T follicular helper cell (primary cell): Measurements from ENCODE around the gene ZCCHC9.
"Not testable (repeated sequence)": the region's sequence is repeated elsewhere in the genome, so short reads cannot be mapped to it uniquely, and the experiment has no call there.

Experiments used
- DNase-seq: peaks from one replicate; pipeline ENCODE4 v3.0.0-alpha.2; 2020; ENCODE audit warnings: low read depth

The ZCCHC9 gene

DNA sequence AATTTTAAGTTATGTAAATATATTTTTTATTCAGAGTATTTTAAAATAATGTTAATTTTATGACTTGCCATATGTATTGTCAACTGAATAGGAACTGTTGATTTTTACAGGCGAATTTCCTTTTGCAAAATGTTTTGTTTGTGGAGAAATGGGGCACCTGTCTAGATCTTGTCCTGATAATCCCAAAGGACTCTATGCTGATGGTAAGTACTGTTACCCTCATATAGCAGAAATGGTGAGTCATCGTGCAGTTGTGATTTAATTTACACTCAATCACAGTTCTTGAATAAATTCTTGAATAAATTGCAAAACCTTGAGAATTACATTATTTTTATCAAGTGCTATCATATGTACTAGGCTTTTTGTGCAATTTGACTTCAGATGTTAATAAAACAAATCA, 7.4 kb downstream of the ZCCHC9 start:
- DNase-seq, result no peak

DNA sequence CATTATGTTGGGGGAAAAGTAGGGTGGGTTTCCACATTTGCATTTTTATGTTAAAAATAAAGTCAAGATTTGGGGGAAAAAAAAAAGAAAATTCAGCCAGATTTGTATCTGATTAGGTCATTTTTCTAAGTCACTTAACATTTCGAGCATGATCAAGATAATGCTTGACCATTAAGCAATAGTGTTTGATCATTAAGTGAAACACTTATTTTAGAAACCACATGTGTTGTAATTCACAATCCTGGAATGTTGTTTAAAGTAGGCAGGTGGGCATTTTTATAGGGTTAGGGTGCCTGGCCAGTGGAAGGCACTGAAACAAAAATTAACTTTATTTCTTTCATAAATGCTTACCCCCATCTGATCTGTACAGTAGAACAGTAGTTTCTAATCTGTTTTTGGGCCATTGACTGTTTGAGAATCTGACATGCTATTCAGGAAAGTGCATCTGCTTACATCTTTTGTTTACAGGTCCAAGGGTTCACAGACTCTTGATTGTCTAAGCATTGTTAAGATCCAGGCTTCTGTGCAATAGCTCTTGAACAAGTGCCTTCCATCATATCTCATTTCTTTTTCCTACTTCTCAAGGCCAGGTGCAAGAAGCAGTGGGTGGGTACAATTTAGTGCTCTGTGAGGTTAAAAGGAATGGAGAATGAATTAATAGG, 9.1 kb downstream of the ZCCHC9 start:
- DNase-seq, result no peak

DNA sequence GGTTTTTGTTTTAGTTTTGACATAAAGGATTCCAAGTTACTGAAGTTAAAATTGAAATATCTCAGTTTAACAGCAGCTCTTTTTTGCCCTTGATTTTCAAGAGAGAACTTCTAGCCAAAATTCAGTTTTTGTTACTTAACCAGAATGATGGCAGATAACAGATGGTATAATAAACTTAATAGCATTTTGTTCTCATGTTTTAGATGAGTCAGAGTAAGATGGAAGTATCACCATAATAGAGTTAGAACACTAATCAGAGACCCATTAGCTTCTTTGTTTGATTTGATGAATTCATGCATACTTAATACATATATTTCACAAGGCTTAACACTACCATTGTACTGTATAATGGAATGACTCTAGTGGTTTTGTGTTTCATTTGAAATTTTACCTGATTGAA, 11.9 kb downstream of the ZCCHC9 start:
- no peak for DNase-seq

DNA sequence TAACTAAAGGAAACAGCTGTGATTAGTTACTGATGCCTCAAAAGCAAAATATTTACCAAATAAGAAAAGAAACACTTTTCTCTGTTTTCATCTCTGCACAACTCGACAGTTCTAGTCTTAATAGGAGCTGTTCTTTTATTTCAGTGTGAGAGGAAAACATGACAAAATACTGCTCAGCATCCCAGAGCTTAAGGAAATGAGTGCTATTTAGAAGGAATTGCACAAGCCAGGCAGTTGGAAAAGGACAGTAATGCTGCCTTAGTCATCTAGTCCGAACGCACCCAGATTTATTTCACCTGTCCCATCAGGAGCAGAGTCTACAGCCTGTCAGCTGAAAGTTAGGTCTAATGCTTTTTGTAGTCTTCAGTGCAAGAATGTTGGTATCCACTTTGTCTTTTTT, 12.3 kb downstream of the ZCCHC9 start:
- no peak for DNase-seq

DNA sequence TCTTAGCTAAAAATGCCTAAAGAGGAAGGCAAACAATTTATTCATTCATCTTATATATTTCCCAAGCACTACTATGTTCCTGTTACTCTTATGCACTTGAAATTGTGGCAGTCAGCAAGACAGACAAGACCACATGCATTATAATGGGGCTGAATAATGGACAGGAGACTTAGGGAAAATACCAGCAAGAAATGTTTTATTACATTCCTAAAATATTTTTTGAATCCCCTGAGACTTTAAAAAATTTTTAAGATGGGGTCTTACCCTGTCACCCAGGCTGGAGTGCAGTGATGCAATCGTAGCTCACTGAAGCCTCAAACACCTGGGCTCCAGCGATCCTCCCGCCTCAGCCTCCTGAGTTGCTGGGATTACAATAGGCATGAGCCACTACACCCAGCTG, 13.2 kb downstream of the ZCCHC9 start:
- DNase-seq, result no peak

DNA sequence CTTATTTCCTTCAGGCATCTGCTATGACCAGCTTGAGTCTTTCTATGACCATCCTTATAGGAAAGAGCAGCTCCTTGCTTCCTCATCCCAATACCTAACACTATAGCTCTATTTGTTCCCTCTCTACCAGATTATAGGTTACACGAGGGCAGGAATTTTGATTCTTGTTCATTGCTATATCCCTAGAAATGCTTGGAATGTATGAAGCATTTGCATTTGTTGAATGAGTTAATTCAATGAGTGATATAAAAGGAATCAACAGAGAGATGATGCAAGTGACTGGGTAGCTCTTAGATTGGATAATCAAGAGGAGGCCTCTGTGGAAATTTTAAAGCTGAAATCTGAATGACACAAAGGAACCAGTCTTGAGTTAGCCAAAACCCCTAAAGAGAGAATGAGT, 13.9 kb downstream of the ZCCHC9 start:
- no peak for DNase-seq

DNA sequence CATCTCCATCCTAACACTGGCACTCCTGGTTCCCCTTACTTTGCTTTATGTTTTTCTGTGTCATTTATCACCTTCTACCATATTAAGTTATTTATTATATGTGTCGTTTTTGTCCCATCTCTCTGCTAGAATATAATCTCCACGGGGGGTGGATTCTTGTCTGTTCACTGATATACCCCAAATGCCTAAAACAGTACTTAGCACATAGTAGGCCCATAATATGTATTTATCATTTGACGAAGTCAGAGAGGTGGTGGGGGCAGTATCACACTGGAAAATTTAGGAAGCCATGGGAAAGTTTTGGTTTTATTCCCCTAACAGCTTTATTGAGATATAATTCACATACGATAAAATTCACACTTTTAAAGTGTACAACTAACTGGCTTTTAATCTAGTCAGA, 14.4 kb downstream of the ZCCHC9 start:
- no peak for DNase-seq

DNA sequence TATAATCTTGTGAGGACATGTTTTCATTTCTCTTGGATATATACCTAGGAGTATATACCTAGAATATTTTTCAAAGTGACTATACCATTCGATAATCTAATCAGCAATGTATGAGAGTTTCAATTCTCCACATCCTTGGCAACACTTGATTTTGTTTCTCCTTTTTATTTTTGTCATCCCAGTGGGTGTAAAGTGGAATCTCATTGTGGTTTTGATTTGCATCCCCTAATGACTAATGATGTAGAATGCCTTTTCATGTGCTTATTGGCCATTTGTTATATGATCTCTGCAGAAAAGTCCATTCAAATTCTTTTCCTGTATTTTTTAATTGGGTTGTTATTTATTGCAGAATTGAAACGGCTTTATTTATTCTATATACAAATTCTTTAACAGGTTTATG, 15.2 kb downstream of the ZCCHC9 start:
- no peak for DNase-seq

DNA sequence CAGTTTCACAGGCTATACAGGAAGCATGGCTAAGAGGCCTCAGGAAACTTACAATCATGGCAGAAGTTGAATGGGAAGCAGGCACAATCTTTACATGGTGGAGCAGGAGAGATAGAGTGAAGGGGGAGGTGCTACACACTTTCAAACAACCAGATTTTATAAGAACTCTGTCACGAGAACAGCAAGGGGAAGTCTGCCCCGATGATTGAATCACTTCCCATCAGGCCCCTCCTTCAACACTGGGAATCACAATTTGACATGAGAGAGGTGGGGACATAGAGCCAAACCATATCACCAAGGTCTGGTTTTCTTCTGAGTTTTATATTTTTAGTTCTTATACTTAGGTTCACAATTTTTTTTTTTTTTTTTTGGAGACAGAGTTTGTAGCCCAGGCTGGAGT, 16.1 kb downstream of the ZCCHC9 start:
- no peak for DNase-seq

DNA sequence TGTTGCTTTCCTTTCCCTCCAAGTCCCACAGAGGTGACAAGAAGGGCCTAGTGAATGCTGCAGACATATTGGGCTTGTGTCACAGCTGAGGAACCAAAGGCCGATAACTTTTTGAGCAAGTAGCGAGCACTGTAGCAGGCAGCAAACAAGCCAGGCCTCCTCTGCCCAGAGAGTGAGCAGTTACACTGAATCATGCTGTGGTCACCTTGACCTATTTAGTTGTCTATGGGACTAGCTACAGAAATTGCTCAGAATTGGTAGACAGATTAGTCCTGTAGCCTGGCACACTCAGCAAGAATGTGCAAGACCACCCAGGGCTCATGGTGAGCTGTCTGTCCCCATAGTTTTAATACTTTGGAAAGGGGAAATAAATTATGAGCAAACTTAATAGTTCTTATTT, 25.2 kb downstream of the ZCCHC9 start:
- DNase-seq, result no peak

DNA sequence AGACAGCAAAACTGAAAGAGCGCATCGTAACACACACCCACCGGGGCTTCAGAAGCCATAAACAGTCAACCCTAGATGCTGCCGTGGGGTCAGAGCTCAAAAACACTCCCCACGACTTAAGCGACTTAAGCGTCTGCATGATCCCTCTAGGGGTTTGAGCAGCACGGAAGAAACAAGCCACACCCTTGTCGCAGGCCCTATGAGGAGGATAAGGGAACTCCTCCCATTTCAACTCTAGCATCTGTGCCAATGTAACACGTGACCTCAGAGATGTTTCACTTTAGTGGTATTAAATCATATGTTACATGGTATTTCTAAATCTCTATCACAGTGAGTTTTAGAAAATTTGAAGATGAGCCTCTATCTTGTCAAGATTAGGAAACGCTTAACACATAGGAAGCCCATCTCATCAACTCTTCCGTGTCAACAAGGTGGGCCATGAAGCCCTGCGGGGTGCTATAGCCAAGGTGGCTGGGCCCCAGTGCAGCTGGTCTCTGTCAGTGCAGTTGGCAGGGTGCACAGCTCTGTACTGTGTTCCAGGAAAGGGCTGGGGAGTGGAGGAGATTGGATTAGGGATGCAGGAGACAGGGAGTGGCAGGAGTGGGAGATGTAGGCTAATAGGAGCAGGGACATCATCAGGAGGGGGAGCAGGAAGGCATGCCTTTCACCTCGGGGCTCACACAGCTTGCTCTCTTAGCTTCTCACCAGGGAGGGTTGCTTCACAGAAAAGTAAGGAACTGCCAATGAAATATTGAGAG, 33.1 kb downstream of the ZCCHC9 start:
- no peak for DNase-seq

DNA sequence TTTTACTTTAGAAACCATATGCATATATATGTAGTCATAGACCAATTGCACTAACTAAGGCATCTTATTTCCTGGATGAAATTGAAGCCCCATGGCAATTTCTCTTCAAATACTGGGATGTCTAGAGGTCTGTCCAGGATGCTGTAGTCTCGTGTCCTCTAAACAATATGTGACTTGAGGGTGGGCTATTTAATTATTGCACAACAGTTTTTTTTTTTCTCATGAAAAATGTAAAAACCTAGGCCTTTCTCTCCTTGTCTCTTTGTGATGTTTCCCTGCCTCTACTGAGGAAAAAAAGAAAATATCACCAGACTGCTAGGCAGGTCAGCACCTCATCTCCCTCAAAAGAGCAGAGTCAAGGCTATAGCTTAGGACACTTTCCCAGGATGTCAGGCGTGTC, 34.6 kb downstream of the ZCCHC9 start:
- DNase-seq, result no peak

DNA sequence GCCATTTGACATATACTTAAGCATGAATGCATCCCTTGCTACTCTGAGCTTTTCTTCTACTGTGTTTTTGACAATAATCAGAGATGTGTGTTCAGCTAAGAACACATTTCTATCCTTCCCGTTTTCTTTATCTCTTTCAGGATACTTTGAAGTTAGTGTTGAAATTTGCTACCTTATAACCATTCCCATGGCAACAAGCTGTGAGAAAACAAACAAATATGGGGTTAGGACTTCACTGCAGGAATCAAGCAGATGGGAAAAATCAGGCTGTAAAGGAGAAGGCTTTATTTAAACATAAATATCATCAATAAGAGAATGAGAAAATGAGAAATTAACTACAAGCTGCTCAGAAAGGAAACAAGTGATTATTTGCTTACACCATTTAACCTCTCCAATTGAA, 35.2 kb downstream of the ZCCHC9 start:
- no peak for DNase-seq

DNA sequence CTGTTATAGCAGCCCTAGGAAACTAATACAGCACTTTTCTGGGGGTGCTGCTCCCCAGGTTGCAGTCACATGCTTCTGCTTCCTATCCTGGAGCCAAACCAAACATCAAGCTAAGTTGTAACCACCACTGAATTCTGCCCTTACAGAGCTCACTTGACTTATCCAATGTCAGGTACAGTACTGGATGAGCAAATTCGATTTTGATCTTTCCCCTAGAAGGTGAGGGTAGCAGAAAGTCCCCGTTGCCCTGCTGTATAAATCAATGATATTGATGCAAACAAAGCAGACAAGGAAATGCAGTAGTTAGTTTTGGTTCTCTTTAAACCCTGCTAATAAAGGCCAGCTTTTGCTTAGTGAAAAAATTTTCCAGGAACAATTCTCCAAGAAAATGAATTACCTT, 36.4 kb downstream of the ZCCHC9 start:
- no peak for DNase-seq

DNA sequence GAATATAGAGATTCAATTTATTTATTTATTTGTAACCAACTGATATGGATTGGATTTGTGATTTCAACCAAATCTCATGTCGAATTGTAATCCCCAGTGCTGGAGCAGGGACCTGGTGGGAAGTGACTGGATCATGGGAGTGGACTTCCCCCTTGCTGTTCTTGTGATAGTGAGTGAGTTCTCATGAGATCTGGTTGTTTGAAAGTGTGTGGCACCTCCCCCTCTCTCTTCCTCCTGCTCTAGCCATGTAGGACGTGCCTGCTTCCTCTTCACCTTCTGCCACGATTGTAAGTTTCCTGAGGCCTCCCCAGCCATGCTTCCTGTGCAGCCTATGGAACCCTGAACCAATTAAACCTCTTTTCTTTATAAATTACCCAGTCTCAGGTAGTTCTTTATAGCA, 36.8 kb downstream of the ZCCHC9 start:
- DNase-seq, result not testable (repeated sequence)

DNA sequence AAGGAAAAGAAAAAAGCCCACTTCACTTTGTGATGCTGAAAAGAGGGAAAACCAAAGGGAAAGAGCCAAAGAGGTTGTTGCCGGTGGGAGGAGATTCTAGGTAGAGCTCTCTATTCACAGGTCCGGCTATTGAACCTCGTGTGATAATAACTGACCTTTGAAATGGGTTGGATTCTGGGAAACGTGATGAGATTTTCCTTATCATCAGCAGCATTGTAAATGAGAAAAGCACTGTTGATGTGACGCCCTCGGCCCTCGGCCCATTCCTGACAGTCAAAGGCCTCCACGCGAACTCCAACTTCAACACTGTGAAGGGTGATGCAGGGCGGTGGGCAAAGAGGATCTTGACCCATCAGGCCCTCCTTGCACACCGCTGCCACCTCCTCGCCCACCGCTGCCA, 43.3 kb downstream of the ZCCHC9 start:
- DNase-seq, result no peak

DNA sequence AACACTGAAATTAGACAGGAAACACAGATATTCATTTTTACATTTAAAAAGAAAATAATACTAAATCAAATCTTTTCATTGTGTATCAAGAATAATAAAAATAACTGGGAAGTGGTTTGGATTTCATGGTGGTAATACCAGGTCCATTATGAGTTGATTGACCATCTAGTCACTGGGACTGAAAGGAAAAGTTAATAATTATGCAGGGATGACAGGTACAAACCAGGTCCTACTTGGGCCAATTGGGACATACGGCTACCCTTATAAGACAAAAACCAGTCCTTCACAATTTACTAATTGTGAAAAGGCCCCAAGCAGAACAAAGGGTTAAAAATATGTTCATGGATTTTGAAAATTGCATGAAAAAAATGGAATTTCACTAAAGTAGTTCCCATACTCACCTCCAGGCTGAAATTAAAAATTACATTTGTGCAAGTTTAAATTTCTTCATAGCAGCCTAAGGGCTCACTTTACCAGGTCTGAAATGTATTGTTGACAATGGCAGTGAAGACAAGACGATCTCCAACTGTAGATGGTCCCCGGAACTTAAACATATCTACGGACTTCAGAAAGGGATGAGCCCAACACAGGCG, 44.1 kb downstream of the ZCCHC9 start:
- DNase-seq, result no peak

DNA sequence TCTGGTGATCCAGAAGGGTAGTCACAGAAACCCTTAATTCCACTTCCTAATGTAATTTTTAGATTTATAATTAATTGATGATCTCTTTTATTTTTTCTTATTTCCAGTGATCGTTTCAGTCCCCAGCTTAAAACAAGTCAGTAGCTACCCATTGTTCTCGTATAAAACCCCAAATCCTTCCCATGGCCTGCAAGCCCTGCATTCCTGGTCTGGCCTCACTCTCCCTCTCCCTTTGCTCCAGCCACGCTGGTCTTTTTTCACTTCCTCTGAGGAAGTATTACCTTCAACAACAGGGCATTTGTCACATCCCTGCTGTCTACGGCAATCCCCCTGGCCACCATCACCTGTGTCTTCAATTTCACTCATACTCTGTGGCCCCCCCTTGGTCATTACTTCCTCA, 47.8 kb downstream of the ZCCHC9 start:
- DNase-seq, result no peak

DNA sequence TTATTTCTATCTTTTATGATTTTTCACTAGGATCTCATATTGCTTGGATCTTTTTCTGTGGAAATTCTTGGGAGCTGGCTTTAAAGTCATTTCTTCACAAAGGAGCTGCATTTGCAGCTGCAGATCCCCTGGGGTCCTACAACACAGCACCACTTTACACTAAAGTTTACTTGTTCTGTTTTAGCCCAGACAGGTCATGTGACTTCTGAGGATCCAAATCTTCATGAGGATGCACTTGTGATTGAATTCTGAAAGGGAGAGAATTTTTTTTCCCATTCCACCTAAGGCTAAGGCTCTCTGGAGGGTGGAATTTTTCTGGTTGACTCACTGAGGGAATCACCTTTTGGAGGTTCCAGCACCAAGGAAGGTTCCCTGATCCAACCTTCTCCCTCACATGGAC, 49.1 kb downstream of the ZCCHC9 start:
- no peak for DNase-seq

DNA sequence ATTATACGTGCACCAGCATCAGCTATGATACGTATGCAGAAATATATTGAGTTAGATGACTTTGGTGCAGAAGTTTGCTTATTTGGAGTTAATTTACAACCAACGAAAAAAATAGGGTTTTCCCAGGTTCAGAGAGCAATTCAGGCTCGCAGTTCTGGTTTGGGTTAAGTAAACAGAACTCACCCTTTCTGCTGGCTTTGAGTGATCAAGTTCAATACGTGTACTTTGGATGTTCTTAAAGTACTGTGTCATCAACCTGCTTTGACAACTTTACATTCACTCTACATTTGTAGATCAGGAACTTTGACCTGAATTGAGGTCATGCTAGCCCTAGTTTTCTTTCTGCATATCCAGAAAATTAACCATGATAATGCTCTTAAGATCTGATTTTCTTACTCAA, 51.8 kb downstream of the ZCCHC9 start:
- no peak for DNase-seq

DNA sequence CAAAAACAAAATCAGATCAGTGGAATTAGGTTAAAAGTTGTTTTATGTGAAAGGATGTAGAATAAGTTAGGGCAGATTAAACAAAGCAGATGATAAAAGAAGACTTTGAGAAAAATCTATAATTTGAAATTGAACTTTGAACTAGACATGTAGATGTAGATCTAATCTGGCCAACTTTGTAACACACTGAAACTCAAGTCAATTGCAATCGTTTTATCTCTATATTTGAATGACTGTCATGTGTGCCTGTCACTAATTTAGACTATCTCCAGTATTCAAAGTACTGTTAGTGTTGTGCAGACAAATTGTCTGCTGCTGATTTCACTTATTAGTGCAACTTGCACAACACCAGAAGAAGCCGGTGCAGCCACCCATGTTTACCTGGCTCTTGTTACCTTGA, 52.7 kb downstream of the ZCCHC9 start:
- no peak for DNase-seq

DNA sequence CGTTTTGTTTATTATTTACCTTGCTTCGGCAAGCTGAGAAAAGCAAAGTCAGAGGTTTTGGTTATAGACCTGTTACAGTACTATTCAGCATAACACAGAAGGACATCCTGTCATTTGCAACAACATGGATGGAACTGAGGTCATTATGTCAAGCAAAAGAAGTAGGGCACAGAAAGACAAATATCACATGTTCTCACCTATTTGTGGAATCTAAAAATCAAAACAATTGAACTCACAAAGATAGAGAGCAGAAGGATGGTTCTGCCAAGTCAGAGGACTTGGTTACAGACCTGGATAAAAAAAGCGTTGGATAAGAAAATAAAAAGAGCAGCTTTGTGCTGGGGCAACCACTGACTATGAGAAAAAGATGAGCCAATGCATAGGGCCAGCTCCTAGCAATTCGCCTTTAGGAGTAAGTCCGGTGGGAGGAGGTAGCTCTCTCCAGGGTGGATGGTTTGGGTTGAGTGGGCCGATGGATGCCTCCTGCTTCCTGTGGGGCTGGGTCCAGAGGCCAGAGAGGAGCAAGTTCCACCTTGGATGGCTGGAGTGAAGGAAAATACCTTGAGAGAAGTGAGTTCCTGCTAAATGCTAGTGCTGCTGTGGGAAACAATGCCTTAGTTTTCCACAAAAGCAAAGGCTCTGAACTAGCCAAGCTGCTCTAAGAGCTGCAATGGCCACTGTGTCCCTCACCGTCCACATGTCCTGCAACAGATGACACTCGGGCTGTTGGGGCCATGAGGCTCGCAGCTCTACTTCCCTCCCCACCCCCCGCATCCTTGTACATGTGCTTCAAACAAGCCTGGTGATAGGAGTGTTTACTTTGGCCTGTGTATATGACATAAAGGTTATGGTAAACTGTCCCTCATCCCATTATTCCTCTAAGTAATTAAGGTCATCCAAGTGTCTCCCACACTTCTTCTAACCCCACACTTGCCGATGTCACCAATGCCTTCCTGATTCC, 54.2 kb downstream of the ZCCHC9 start:
- no peak for DNase-seq
